ENCODE results near the gene GPC2. TPM values are rescaled to one million over a fixed set of nuclear protein-coding genes. Genes with fewer than 3 reads are reported as not detected.

The GPC2 gene
- total and polyA plus RNA-seq, 4 experiments from 2014 or later, result 0.73 to 12.5 (median 11.8) TPM; not detected in 1

DNA sequence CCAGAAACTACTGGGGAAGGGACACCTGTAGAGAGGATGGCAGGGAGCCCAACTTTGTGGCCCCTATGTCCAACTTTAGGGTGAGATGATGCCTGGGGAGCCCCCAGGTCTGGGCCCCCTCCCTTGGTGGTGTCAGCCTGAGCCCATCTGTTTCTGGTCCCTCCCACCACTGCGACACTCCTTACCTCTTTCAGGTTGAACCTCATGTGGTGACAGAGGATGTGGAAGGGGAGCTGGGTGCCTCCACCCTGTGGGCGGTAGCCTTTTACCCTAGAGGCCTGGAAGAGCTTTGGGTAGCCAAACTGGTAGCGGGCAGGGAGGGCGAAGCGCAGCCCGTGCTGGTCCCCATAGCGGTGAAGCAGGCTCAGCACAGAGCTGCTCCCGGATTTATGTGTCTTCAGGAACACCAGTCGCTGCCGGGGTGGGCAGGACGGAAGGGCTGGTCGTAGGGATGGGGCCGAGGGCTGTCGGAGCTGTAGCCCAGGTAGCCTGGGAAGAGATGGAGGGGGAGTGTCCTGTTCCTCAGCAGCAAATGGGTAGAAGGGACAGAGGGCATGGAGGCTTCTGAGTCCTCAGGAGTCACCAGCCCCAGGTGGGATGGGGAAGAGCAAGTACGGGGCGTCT is 10.8 kb downstream of the GPC2 start:
- Mint-ChIP-seq H3K27me3 (peaks cover 0 to 4% of the 10 kb centered on the region in 2 donors), H3K27ac (peak overlapping the region; percentile 81 to 96 (median 92)), H3K9me3 (peaks cover 0 to 2% (median 0%) of the 10 kb centered on the region in 8 donors), H3K4me3 (peak overlapping the region; percentile 84 to 94 (median 89)), H3K36me3 (peaks cover 0 to 4% of the 10 kb centered on the region in 2 donors), H3K4me1 (peaks cover 54 to 87% (median 69%) of the 10 kb centered on the region in 4 donors)
- no peaks in the 10 kb centered on the region for H3K9me3 ChIP-seq (ENCODE audit: control insufficient read depth in 1 of 2, low read length in 2 of 2)
- ChIA-PET POLR2A (ENCODE audit: partially characterized antibody) (interaction anchor here (0.5 to 6.9 kb wide), 8 partner anchors 9 to 100 kb away, joined by 3 to 95 read pairs (median 9); partner anchors contain the start of genes GPC2, LAMTOR4, STAG3 and TRAPPC14), CTCF (ENCODE audit: partially characterized antibody) (interaction anchor here (0.8 to 2.6 kb wide), 8 partner anchors 10 to 51 kb away, joined by 3 to 13 read pairs (median 5); partner anchors contain the start of gene GPC2)
- peak; percentile 42 to 65 (median 53) for DNase-seq
- H3K4me3 ChIP-seq (ENCODE audit: low read length in 2 of 2), result peak overlapping the region in 1 of 2 donors; percentile 4
- intact Hi-C loops (cut with micrococcal nuclease), result loop anchor here (2.0 kb wide), 1 partner anchor 18 kb away; the partner anchor contains the start of gene LAMTOR4
- no peaks in the 10 kb centered on the region for H3K27me3 ChIP-seq (ENCODE audit: insufficient read depth, low read length)
- no peaks in the 10 kb centered on the region for H3K36me3 ChIP-seq (ENCODE audit: insufficient read depth, low read length)
- peak overlapping the region; percentile 29 for H3K27ac ChIP-seq (ENCODE audit: low read depth, low read length)
- H3K4me1 ChIP-seq (ENCODE audit: insufficient read depth, low read length), result peaks cover 79% of the 10 kb centered on the region

DNA sequence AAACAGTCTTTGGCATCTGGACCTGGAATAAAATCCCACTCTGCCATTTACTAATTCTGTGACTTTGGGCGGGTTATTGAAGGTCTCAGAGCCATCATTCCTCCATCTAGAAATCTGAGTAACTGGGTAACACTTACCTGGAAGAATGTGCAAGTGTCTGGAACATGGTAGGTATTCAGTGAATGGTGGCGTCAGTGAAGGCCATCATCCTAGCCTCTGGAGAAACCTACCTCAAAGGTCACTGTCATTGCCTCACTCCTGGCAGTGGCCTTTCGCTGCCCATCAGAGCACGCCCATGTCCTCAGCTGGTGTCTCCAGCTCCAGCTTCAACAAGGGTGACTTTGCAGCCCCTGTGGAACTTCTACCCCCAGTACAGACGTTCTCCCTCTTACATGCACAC is 13.3 kb downstream of the GPC2 start:
- ChIA-PET POLR2A (ENCODE audit: partially characterized antibody) (interaction anchor here (0.9 to 6.9 kb wide), 8 partner anchors 8 to 58 kb away, joined by 3 to 95 read pairs (median 4); partner anchors contain the start of genes GPC2, LAMTOR4 and STAG3), CTCF (ENCODE audit: partially characterized antibody) (interaction anchor here (0.7 to 2.0 kb wide), 5 partner anchors 16 to 36 kb away, joined by 3 to 6 read pairs (median 3); no protein-coding TSS in a partner anchor)
- peaks cover 61% of the 10 kb centered on the region for H3K4me1 ChIP-seq (ENCODE audit: insufficient read depth, low read length)
- Mint-ChIP-seq H3K27me3 (no peaks in the 10 kb centered on the region), H3K27ac (peak overlapping the region; percentile 84 to 97 (median 92)), H3K36me3 (peaks cover 0 to 5% of the 10 kb centered on the region in 2 donors), H3K4me3 (peak overlapping the region in 5 of 8 donors; percentile 25 to 81 (median 47)), H3K4me1 (peaks cover 49 to 85% (median 59%) of the 10 kb centered on the region in 4 donors), H3K9me3 (peaks cover 0 to 2% (median 0%) of the 10 kb centered on the region in 8 donors)
- no peaks in the 10 kb centered on the region for H3K9me3 ChIP-seq (ENCODE audit: control insufficient read depth in 1 of 2, low read length in 2 of 2)
- H3K27ac ChIP-seq (ENCODE audit: low read depth, low read length), result peak overlapping the region; percentile 31
- H3K27me3 ChIP-seq (ENCODE audit: insufficient read depth, low read length), result no peaks in the 10 kb centered on the region
- peak overlapping the region in 1 of 2 donors; percentile 30 for H3K4me3 ChIP-seq (ENCODE audit: low read length in 2 of 2)
- no peaks in the 10 kb centered on the region for H3K36me3 ChIP-seq (ENCODE audit: insufficient read depth, low read length)
- intact Hi-C loops (cut with micrococcal nuclease), result no loop called here
- DNase-seq, result no peak

DNA sequence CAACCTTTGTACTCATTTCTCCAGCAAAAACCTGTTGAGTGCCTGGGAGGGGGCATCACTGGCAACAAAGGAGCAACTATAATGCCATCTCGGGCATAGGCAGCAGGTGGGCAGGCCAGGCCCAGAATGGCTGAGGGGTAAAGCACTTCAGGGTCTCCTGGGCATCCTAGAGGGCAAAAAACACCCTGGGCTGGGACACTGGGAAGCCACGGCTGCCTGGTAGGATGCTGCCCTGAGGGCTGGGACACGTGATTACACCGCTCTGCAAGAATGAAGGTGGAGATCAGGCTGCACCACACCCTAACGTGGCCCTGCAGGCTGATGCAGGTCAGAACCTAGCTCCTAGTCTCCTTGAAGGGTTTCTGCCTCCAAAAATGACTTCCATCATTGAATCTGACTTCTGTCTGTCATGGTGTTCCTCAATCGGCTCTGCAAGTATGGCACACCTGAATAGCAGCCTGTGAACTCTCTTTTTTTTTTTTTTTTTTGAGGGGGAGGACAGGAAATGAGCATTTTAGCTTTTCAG is 14.1 kb downstream of the GPC2 start:
- CTCF ChIA-PET (ENCODE audit: partially characterized antibody), result interaction anchor here (0.7 to 2.0 kb wide), 5 partner anchors 15 to 35 kb away, joined by 3 to 6 read pairs (median 3); no protein-coding TSS in a partner anchor
- H3K9me3 Mint-ChIP-seq, result peaks cover 0 to 2% (median 0%) of the 10 kb centered on the region in 8 donors
- peaks cover 0 to 4% of the 10 kb centered on the region in 2 donors for H3K36me3 Mint-ChIP-seq
- peak in 4 of 5 donors; percentile 40 to 56 (median 45) for DNase-seq
- H3K4me3 Mint-ChIP-seq, result peak overlapping the region; percentile 59 to 83 (median 78)
- H3K4me3 ChIP-seq (ENCODE audit: low read length in 2 of 2), result peak overlapping the region in 1 of 2 donors; percentile 30
- H3K27me3 Mint-ChIP-seq, result no peaks in the 10 kb centered on the region
- H3K4me1 Mint-ChIP-seq, result peaks cover 42 to 82% (median 52%) of the 10 kb centered on the region in 4 donors
- POLR2A ChIA-PET (ENCODE audit: partially characterized antibody), result interaction anchor here (0.6 to 6.9 kb wide), 9 partner anchors 9 to 59 kb away, joined by 3 to 95 read pairs (median 5); partner anchors contain the start of genes GPC2, LAMTOR4, PVRIG and STAG3
- no peaks in the 10 kb centered on the region for H3K9me3 ChIP-seq (ENCODE audit: control insufficient read depth in 1 of 2, low read length in 2 of 2)
- peak overlapping the region; percentile 31 for H3K27ac ChIP-seq (ENCODE audit: low read depth, low read length)
- no peaks in the 10 kb centered on the region for H3K36me3 ChIP-seq (ENCODE audit: insufficient read depth, low read length)
- H3K27me3 ChIP-seq (ENCODE audit: insufficient read depth, low read length), result no peaks in the 10 kb centered on the region
- intact Hi-C loops (cut with micrococcal nuclease), result no loop called here
- peak overlapping the region; percentile 83 to 97 (median 92) for H3K27ac Mint-ChIP-seq
- H3K4me1 ChIP-seq (ENCODE audit: insufficient read depth, low read length), result peaks cover 55% of the 10 kb centered on the region

DNA sequence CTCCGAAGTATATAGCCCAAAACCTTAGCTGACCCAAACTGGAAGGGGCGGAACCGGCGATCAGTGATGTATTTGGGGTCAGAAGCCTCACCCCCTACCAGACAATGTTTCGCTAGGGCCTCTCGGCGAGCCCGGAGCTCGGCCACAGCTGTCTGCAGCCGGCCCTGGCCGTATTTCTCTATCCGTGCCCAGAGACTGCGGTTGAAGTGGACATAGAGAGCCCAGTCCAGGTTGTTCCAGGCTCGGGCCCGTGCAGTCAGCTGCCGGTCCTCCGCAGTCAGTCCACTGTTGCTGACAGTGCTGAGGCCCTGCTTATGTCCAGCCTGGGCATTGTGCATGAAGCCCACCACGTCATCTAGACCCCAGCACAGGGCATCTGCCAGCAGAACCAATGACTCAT is 17.1 kb downstream of the GPC2 start:
- H3K9me3 Mint-ChIP-seq, result no peaks in the 10 kb centered on the region
- Histone ChIP-seq H3K27me3 (ENCODE audit: insufficient read depth, low read length) (no peaks in the 10 kb centered on the region), H3K27ac (ENCODE audit: low read depth, low read length) (no peak overlapping the region), H3K36me3 (ENCODE audit: insufficient read depth, low read length) (peaks cover 13% of the 10 kb centered on the region), H3K4me3 (ENCODE audit: low read length in 2 of 2) (no peak overlapping the region), H3K4me1 (ENCODE audit: insufficient read depth, low read length) (peaks cover 54% of the 10 kb centered on the region), H3K9me3 (ENCODE audit: control insufficient read depth in 1 of 2, low read length in 2 of 2) (no peaks in the 10 kb centered on the region)
- H3K27me3 Mint-ChIP-seq, result no peaks in the 10 kb centered on the region
- peaks cover 4 to 25% of the 10 kb centered on the region in 2 donors for H3K36me3 Mint-ChIP-seq
- peak overlapping the region in 4 of 7 donors; percentile 23 to 84 (median 36) for H3K27ac Mint-ChIP-seq
- peak overlapping the region in 6 of 8 donors; percentile 33 to 86 (median 62) for H3K4me3 Mint-ChIP-seq
- POLR2A ChIA-PET (ENCODE audit: partially characterized antibody), result interaction anchor here (1.5 to 6.4 kb wide), 5 partner anchors 8 to 57 kb away, joined by 4 to 73 read pairs (median 30); partner anchors contain the start of genes GAL3ST4, GPC2, LAMTOR4 and STAG3
- no peak for DNase-seq
- CTCF ChIA-PET (ENCODE audit: partially characterized antibody), result interaction anchor here (1.5 to 2.3 kb wide), 2 partner anchors 30 to 58 kb away, joined by 7 to 8 read pairs; no protein-coding TSS in a partner anchor
- intact Hi-C loops (cut with micrococcal nuclease), result no loop called here
- peaks cover 30 to 79% (median 47%) of the 10 kb centered on the region in 4 donors for H3K4me1 Mint-ChIP-seq

DNA sequence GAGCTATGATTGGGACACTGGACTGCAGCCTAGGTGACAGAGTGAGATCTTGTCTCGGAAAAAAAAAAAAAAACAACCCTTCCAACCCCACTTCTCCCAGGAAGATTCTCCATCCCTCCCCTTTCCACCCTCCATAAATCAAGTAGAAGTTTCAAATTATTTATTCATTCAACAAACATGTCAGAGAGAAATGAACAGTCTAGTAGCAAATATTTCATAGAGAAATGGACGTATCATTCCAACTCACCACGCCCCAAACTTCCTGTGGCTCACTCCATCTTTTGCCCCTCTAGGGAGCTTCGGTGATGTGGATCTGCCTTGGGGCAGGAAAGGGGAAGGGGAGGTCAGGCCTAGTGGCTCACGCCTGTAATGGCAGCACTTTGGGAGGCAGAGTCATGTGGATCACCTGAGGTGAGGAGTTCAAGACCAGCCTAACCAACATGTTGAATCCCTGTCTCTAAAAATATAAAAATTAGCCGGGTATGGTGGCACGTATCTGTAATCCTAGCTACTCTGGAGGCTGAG is 18.0 kb downstream of the GPC2 start:
- intact Hi-C loops (cut with micrococcal nuclease), result no loop called here
- peaks cover 31 to 79% (median 46%) of the 10 kb centered on the region in 4 donors for H3K4me1 Mint-ChIP-seq
- DNase-seq, result no peak

DNA sequence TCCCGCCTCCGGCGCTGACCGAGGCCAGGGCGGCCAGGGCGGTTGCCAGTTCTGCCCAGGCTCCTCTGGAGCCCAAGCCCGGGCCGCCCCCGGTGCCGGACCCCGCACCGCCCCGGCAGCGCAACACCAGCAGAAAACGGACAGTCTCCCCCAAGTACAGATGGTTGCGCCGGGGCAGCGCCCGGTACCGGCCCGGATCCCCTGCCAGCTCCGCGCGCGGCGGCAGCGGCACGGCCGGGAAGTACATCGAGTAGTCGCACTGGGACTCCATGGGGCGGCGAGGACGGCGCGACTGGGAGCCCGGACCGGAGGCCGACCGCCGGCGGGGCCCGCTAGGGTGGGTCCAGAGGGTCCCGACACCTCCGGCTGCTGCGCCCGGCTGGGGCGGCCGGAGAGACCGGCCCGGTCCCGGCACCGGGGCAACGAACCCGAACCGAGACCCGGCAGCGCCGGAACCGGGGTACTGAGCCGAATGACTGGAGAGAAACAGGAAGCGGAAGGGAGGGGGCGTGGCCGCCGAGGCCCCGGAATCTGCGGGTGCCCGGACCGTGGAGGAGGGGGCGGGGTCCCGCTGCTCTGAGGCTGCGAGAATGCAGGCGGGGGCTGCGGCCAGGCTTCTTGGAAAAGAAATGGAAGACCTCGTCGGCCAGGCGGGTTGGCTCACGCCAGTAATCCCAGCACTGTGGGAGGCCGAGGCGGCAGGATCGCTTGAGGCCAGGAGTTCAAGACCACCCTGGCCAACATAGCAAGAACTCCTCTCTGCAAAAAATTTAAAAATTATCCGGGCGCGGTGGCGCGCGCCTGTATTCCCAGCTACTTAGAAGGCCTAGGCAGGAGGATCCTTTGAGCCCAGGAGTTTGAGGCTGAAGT is 18.7 kb downstream of the GPC2 start, which contains the start of gene TRAPPC14:
Gene TRAPPC14, minus strand, starts transcription at position 495 of the 870 bp plus-strand sequence. Its CDS starts 224 bp downstream, at position 271.
- no peaks in the 10 kb centered on the region for H3K9me3 ChIP-seq (ENCODE audit: control insufficient read depth in 1 of 2, low read length in 2 of 2)
- Mint-ChIP-seq H3K27ac (peak within 1 kb of the TSS; percentile 86 to 96 (median 92)), H3K36me3 (peaks cover 4 to 36% of the 10 kb centered on the region in 2 donors), H3K27me3 (no peaks in the 10 kb centered on the region), H3K9me3 (no peaks in the 10 kb centered on the region), H3K4me1 (peaks cover 25 to 79% (median 44%) of the 10 kb centered on the region in 4 donors), H3K4me3 (peak within 1 kb of the TSS; percentile 86 to 90 (median 88))
- DNase-seq, result peak; percentile 86 to 93 (median 87)
- ChIA-PET CTCF (ENCODE audit: partially characterized antibody) (interaction anchor here (0.7 to 2.2 kb wide), 5 partner anchors 10 to 59 kb away, joined by 3 to 8 read pairs (median 3); partner anchors contain the start of gene LAMTOR4), POLR2A (ENCODE audit: partially characterized antibody) (interaction anchor here (0.9 to 6.4 kb wide), 15 partner anchors 10 to 271 kb away, joined by 3 to 73 read pairs (median 7); partner anchors contain the start of genes AP4M1, GAL3ST4, GPC2 and LAMTOR4)
- H3K27me3 ChIP-seq (ENCODE audit: insufficient read depth, low read length), result no peaks in the 10 kb centered on the region
- H3K4me3 ChIP-seq (ENCODE audit: low read length in 2 of 2), result peak within 1 kb of the TSS; percentile 52 to 74
- intact Hi-C loops (cut with micrococcal nuclease), result loop anchor here (1.0 kb wide), 3 partner anchors 10 to 19 kb away; partner anchors contain the start of genes GAL3ST4, GPC2, LAMTOR4 and STAG3
- H3K27ac ChIP-seq (ENCODE audit: low read depth, low read length), result peak within 1 kb of the TSS; percentile 80
- H3K4me1 ChIP-seq (ENCODE audit: insufficient read depth, low read length), result peaks cover 49% of the 10 kb centered on the region
- peaks cover 22% of the 10 kb centered on the region for H3K36me3 ChIP-seq (ENCODE audit: insufficient read depth, low read length)

More for the DNA sequence above, 18.0 kb downstream of the GPC2 start:
- ChIA-PET POLR2A (ENCODE audit: partially characterized antibody) (interaction anchor here (1.0 to 6.4 kb wide), 8 partner anchors 9 to 62 kb away, joined by 3 to 73 read pairs (median 14); partner anchors contain the start of genes GAL3ST4, GPC2, LAMTOR4 and PVRIG), CTCF (ENCODE audit: partially characterized antibody) (interaction anchor here (0.7 to 2.3 kb wide), 4 partner anchors 11 to 59 kb away, joined by 3 to 8 read pairs (median 5); partner anchors contain the start of gene LAMTOR4)
- Histone ChIP-seq H3K27me3 (ENCODE audit: insufficient read depth, low read length) (no peaks in the 10 kb centered on the region), H3K9me3 (ENCODE audit: control insufficient read depth in 1 of 2, low read length in 2 of 2) (no peaks in the 10 kb centered on the region), H3K27ac (ENCODE audit: low read depth, low read length) (peak overlapping the region; percentile 80), H3K36me3 (ENCODE audit: insufficient read depth, low read length) (peaks cover 15% of the 10 kb centered on the region), H3K4me1 (ENCODE audit: insufficient read depth, low read length) (peaks cover 51% of the 10 kb centered on the region), H3K4me3 (ENCODE audit: low read length in 2 of 2) (peak overlapping the region; percentile 52 to 74)
- Mint-ChIP-seq H3K36me3 (peaks cover 4 to 29% of the 10 kb centered on the region in 2 donors), H3K4me3 (peak overlapping the region; percentile 79 to 86 (median 84)), H3K27ac (peak overlapping the region; percentile 83 to 93 (median 86)), H3K27me3 (no peaks in the 10 kb centered on the region), H3K9me3 (no peaks in the 10 kb centered on the region)
